HG02759 (cell line): Measurements from ENCODE around the gene TMEM221.

ENCODE experiments used
- ATAC-seq: cut with Tn5 transposase; IDR thresholded peaks from one replicate; pipeline ENCODE4 v1.9.1; 2021; ENCODE audit warnings: mild to moderate bottlenecking, moderate library complexity; ENCODE audit not compliant: unreplicated experiment

Gene TMEM221

GRCh38 chr19:17448131-17448967 lies at the start of gene TMEM221:
Gene TMEM221, minus strand, starts transcription at chr19:17448668. Its CDS starts 206 bp downstream, at chr19:17448462.
- ATAC-seq = no peak

GRCh38 chr19:17497149-17497798 lies 48.8 kb upstream of the TMEM221 start:
- ATAC-seq = no peak

- ATAC-seq = peak; percentile 59
These were observed 48.0 kb upstream of the TMEM221 start for GRCh38 chr19:17496337-17496997.

- no peak for ATAC-seq
These were observed 47.3 kb upstream of the TMEM221 start for GRCh38 chr19:17495639-17496296.

- ATAC-seq = no peak
These were observed 42.8 kb upstream of the TMEM221 start for GRCh38 chr19:17491287-17491686.

GRCh38 chr19:17490411-17490810 lies 41.9 kb upstream of the TMEM221 start:
- ATAC-seq = no peak

- no peak for ATAC-seq
These were observed 41.0 kb upstream of the TMEM221 start for GRCh38 chr19:17489392-17490030.

- ATAC-seq = no peak
These were observed 40.3 kb upstream of the TMEM221 start for GRCh38 chr19:17488593-17489391.

- ATAC-seq = no peak
These were observed 39.0 kb upstream of the TMEM221 start for GRCh38 chr19:17487284-17488121.

GRCh38 chr19:17486545-17487240 lies 38.2 kb upstream of the TMEM221 start:
- no peak for ATAC-seq

- ATAC-seq = no peak
These were observed 36.2 kb upstream of the TMEM221 start for GRCh38 chr19:17484520-17485185.

GRCh38 chr19:17483605-17484002 lies 35.1 kb upstream of the TMEM221 start:
- no peak for ATAC-seq

- no peak for ATAC-seq
These were observed 34.6 kb upstream of the TMEM221 start for GRCh38 chr19:17482877-17483604.

- ATAC-seq = no peak
These were observed 33.5 kb upstream of the TMEM221 start for GRCh38 chr19:17481986-17482385.

- ATAC-seq = no peak
These were observed 30.9 kb upstream of the TMEM221 start for GRCh38 chr19:17479325-17479791.

GRCh38 chr19:17475541-17476115 lies 27.2 kb upstream of the TMEM221 start:
- ATAC-seq = no peak
